Measurements from ENCODE around the gene AGT.

AGT gene

GRCh38 chr1:230713915-230714764, at the start of gene AGT:
TSS of gene AGT (minus strand) at chr1:230714122. CDS start at chr1:230710823, 3,299 bp downstream.
- no peak for DNase-seq

GRCh38 chr1:230761443-230762167, 47.7 kb upstream of the AGT start:
- no peak for DNase-seq

GRCh38 chr1:230760360-230760827, 46.5 kb upstream of the AGT start:
- no peak for DNase-seq

- no peak for DNase-seq
Observed at GRCh38 chr1:230759369-230760065, 45.6 kb upstream of the AGT start.

GRCh38 chr1:230758709-230759368, 44.9 kb upstream of the AGT start:
- DNase-seq, result no peak

- no peak for DNase-seq
Observed at GRCh38 chr1:230757856-230758708, 44.2 kb upstream of the AGT start.

GRCh38 chr1:230754796-230755195, 40.9 kb upstream of the AGT start:
- no peak for DNase-seq

GRCh38 chr1:230753586-230754251, 39.8 kb upstream of the AGT start:
- DNase-seq, result peak; percentile 36

GRCh38 chr1:230753191-230753585, 39.3 kb upstream of the AGT start:
- no peak for DNase-seq

- no peak for DNase-seq
Observed at GRCh38 chr1:230752407-230752806, 38.5 kb upstream of the AGT start.

GRCh38 chr1:230750986-230751625, 37.2 kb upstream of the AGT start:
- DNase-seq, result no peak

GRCh38 chr1:230750576-230750975, 36.7 kb upstream of the AGT start:
- DNase-seq, result no peak

- DNase-seq, result no peak
Observed at GRCh38 chr1:230749635-230750034, 35.7 kb upstream of the AGT start.

- DNase-seq, result no peak
Observed at GRCh38 chr1:230749150-230749549, 35.2 kb upstream of the AGT start.

GRCh38 chr1:230747890-230748800, 34.2 kb upstream of the AGT start:
- no peak for DNase-seq

GRCh38 chr1:230747127-230747730, 33.3 kb upstream of the AGT start, which contains the start of gene CAPN9:
TSS of gene CAPN9 (plus strand) at chr1:230747388. CDS start at chr1:230747497, 109 bp downstream.
- no peak for DNase-seq

GRCh38 chr1:230746617-230747016, 32.7 kb upstream of the AGT start:
- DNase-seq, result no peak

- DNase-seq, result no peak
Observed at GRCh38 chr1:230745071-230745470, 31.1 kb upstream of the AGT start.

GRCh38 chr1:230744382-230744781, 30.5 kb upstream of the AGT start:
- no peak for DNase-seq

All from RPMI8226 (cell line).